ENCODE data around the gene IL1RAPL1.

The IL1RAPL1 gene

DNA sequence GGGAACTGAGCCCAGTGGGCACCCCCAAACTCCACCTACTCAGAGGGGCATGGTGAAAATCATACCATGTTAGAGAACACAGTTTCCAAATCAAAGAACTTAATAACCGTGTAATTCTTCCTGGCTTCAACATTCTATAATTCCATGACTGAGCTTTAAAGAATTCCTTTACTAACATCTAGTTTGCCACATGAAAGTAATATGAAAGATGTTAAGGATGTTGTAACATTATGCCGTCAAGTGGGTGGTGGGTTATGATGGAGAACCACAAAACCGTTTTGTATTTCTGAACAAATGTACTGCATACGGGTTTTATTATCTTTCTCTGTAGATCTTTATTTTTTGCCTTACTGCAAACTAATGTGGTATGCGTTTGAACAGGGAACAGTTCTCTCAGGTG, 1079.1 kb downstream of the IL1RAPL1 start:
- no peak for DNase-seq

DNA sequence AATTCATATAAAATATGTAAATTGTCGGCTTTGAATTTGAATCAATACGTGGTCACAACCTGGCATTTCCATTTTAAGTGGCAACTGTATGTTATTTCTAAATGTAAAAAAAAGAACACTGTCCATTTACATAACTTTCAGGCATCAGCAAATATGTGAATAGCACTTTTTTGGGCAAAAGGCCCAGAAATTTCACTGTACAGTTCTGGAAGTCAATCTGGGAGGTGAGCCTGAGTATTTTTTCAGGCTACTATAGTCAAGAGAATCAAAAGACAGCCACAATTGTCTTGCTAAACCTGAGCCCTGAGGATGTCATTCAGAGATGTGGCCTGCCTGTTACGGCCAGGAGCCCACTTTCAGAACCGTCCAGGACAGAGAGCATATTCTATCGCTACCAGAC, 1084.2 kb downstream of the IL1RAPL1 start:
- no peak for DNase-seq

DNA sequence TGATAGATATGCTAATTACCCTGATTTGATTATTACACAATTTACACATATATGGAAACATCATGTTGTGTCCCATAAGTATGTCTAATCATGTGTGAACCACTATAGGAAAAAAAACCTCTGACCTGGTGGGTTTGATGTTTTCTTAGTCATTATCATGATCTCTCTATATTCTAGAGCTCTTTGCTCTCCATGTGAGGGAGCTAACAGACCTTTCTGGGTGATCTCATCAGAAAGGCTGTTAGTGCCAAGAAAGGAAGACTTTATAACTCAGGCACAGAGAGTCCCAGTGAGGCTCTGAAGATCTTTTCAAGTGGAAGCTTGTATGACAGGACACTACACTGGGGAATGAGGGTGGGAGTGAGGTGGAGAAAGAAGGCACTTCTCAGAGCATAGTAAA, 1100.4 kb downstream of the IL1RAPL1 start:
- no peak for DNase-seq

DNA sequence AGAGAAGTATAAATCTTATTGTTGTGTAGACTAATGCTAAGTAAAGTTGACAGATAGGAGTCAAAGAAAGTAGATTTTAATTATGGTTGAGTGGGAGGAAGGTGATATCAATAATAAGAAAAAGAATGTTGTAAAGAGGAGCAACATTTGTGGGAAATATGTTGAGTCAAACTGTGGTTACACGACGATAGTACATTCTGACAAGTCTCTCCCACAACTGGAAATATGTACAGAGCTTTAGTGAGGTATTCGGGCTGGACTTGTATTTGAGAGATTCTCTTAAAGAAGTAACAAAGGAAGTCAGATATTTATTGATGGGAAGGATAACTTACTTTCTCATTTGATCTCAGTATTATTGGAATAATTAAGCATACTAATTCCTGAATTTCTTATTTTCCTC, 1102.8 kb downstream of the IL1RAPL1 start:
- DNase-seq: no peak

DNA sequence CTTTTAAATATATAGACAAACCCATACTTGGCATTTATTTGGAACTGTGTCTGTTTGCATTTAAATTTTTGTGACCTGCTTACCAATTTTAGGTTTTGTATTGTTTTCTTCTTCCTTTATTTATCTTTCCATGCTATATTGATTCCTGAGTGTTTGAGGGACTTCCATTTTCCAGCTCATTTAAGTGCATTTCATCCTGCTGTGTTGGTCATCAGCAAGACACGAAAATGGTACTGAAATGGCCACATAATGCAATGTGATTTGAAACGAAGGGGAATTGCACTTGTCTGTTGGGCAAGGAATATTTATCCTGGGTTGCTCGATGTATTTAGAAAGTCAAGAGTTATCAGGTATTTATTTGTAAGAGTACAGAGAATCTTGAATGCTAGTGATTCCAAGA, 1103.8 kb downstream of the IL1RAPL1 start:
- DNase-seq: no peak

DNA sequence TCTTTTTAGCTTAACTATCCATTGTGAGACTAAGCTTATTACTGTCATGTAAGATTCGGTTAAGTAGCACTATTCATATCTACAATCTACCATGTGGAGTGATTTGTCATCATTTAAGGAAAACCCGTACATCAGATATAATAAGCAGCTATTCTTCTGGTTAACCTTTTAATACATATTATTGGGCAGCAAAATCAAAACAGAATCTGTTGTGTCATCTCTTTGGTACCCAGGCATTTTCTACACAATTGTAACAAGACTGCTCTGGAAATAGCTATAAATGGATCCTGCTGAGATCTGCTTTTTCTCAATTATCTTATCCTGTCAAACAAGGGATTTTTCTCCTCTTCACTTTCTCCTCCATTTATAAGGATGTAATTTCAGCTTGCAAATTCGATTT, 1106.7 kb downstream of the IL1RAPL1 start:
- DNase-seq: no peak

DNA sequence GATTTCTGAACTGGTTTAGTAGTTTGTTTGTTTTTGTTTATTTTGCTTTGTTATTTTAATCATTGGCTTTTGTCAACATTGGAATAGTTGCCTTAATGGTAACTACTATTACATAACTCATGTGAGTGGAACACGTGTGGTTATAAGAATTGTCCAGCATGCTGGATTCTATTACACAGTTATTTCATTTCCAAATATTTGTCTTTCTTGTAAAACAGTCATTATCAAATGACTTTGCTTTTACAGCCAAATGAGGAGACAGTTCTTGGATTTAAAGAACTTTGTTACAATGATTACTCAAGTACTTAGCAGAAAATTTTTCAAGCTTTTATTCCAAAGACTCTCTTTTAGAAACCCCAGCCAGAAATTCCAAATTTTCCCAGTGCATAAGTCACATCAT, 1112.0 kb downstream of the IL1RAPL1 start:
- DNase-seq: no peak

DNA sequence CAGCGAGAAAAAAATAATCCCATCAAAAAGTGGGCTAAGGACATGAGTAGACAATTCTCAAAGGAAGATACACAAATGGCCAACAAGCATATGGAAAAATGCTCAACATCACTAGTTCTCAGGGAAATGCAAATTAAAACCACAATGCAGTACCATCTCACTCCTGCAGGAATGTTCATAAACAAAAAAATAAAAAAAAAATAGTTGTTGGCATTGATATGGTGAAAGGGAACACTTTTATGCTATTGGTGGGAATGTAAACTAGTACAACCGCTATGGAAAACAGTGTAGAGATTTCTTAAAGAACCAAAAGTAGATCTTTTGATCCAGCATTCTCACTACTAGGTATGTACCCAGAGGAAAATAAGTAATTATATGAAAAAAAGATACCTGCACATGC, 1119.8 kb downstream of the IL1RAPL1 start:
- DNase-seq: no peak

DNA sequence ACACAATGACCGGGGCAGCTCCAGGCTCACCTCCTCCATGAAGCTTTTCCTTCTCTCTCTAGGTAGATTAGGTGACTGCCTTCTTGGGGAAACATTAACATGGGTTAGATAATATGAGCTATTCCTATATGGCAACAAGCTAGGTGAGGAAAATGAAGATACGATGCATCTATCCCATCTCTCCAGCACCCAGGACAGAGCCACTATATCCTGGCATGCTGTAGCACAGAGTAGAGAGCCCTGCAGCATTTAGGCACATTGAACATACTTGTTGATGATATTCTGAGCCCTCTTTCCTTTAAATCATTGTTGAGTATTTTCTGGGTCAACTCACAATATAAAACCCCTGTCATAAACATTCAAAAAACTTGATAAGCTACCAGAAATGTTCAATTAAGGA, 1133.9 kb downstream of the IL1RAPL1 start:
- no peak for DNase-seq

DNA sequence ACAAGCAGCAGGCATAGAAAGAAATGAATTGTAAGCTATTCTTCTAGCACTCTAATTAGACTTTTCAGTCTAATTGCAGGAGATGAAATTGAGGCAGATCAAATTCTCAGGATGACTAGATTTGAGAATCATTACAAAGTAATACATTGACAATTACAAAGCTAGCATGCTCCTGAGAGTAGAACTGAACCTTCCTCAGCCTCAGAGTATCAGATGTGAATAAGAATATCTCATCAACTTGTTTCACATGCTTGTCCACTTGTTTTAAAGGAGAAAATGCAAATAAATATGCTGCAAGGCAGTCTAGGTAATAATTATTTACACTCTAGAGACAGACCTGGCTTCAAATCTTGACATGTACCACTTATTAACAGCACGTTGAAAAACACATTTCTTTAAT, 1137.1 kb downstream of the IL1RAPL1 start:
- no peak for DNase-seq

DNA sequence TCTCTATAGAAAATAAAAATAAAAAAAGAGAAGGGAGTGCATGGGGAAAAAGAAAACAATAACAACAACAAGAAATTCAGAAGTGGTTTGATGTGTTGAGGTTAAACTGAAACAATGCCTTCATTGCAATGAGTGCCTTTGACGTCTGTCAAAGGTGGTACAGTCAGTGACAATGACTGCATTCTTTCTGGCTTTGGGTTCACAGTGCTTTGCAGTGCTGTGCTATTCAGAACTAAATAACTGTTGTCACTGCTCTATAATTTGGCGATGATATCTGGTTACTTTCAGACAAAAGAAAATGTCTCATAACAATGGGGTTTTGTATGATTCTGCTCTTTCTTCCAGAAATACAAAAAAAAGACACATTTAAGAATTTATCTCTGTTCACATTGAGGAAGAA, 1139.6 kb downstream of the IL1RAPL1 start:
- DNase-seq: no peak

DNA sequence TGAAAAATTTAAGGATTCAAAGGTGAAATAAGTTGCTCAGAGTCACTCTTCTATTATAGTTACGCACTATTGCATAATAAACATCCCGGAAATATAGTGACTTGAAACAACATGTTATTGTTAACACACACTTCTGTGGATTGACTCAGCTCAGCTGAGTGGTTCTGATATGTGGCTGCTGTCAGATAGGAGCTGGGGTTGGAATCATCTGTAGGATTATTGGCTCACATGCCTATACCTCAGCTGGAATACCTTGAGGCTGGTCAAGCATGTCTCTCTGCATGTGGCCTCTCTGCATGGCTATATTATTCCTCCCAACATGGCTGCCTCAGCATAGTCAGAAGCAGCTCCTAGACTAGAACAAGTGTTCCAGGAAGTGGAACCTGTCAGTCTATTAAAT, 1141.4 kb downstream of the IL1RAPL1 start:
- no peak for DNase-seq

DNA sequence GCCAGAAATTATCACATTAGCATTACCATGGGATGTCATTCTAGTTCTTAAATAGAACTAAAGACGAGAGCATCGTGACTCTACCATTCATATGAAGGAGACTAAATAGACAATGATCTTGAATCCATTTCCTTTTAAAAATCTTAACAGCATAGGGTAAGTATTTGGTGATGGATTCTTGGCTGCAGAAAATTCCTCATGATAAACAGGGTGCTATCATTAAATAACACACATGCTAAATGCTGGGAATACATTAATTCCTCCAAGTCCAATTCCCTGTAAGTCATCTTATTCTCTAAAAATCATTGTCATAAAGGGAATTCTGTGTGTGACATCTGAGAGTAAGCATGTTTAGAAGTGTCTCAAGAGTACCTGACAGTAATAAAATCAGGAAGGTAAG, 1157.7 kb downstream of the IL1RAPL1 start:
- no peak for DNase-seq

DNA sequence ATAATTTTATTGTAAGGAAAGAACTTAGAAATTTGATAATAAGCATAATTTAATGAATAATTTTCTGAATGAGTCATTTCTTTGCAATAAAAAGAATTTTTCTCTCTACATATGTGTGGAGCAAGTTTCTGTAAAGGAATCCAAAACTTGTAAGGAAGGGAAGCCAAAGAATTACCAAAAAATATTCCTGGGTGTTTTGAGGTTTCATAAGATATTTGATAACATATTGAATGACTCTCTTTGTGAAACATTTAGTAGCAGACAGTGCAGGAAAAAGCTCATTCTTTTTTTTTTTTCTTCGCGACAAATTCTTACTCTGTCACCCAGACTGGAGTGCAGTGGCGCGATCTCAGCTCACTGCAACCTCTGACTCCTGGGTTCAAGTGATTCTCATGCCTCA, 1159.1 kb downstream of the IL1RAPL1 start:
- no peak for DNase-seq

DNA sequence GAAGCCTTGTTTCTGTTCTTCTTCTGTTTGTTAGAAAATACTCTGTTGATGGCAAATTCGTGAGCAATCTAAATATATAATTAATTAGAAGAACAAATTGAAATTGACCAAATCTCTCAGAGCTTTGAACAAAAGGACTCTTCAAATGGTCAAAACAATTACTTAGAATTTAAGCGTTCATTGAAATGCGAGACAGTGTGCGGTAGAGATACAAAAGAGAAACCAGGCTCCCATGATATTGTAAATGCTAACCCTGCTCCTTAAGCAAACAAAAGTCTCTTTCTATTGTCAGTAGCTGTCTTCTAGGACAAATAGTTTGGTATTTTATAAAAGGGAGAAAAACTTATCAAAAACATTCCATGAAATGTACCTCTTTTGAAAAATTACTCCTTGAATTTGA, 1174.8 kb downstream of the IL1RAPL1 start:
- DNase-seq: no peak

DNA sequence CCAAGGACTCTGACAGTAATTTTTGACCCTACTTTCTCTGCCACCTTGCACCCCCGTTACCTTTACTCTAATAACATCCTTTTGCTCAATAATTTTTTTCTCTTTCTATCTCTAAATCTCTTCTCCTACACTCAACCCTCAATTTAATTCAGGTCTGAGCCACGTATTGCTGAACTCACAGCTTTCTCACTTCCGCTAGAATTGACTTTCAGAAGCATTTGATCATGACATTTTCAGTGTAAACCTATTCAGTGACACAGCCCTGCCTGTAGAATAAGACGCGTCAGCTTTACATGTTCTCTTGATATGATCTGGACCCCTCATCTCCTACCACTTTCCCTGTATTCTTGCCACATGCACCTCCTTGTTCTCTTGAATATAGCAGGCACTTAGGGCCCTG, 1188.6 kb downstream of the IL1RAPL1 start:
- no peak for DNase-seq

DNA sequence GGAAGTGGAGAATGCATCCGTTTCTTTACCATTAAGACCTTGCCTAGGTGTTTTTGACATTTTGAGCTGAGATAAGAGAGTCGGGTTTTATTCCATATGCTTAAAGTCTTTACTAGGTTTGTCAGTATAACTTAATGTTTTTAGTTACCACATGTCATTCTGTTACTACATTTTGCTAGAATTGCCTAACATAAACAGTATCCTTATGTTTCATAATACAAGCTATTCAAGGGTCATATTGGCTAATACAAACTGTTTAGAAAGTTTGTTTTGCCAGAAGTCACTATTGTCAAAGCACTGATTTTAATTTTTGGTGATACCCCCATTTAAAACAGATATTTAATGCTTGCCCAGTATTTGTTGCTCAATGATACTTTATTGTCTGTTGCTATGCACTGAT, 1200.4 kb downstream of the IL1RAPL1 start:
- no peak for DNase-seq

DNA sequence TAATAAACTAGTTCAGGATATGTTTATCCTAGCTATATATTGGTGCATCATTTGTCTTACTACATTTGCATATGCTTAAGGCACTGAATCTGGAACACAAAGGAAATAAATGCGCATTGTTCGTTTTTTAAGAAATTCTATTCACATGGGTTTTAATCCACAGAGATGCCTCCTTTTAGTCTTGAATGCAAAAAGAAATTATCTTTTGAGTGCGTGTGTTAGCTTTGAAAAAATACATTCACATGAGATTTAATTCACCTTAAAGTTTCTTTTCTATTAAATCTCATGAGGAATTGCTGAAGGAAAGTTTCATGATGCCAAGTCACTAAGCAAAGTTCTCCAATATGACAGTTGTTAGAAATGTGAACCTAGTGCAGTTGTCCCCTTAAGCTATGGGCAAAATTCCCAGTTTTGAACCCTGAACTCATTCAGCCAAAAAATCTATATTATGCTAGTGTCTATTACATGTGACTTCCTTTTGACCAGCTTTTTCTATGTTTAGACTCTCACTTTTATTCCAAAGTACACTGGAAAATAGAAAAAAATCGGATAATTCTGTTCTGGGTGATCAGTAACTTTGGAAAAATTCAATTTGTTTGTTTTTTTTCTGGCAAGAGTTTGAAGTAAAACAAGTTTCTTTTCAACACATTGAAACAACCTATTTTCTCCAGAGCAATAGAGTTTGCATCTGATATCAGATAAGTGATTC, 1201.9 kb downstream of the IL1RAPL1 start:
- DNase-seq: no peak

DNA sequence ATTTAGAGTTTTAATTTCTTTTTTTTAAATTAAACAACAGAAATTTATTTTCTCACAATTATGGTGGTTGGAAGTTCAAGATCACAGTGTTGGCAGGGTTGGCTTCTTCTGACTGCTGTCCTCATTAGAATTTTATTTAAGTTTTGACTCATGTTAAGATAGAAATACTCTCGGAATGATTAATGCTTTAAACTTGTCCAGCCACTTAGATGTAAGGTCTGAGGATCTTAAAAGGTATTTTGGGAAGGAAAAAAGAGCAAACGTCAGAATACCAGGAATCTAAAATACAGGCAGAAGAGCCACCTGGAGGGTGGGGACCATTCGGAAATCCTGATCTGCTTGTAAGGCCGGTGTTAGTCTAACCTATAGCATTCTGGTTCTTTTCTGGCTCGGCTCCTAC, 1205.1 kb downstream of the IL1RAPL1 start:
- no peak for DNase-seq

DNA sequence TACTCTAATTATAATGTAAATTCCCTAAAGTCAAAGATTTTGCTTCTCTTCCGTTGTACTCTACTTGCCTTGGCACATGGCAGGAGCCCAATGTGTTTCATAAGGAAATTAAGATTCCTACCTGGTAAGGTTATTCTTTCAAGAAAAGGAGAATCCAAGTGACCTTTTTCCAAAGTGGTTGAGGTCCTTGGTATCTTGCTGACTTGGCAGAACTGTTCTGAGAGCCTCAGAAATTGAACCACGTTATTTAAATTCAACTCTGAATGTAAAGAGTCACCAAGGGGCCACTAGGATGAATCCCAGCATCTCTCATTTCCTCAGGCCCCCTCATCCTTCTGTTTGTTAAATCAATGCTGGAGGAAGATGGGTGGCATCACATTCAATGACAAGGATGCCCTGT, 1209.9 kb downstream of the IL1RAPL1 start:
- no peak for DNase-seq

DNA sequence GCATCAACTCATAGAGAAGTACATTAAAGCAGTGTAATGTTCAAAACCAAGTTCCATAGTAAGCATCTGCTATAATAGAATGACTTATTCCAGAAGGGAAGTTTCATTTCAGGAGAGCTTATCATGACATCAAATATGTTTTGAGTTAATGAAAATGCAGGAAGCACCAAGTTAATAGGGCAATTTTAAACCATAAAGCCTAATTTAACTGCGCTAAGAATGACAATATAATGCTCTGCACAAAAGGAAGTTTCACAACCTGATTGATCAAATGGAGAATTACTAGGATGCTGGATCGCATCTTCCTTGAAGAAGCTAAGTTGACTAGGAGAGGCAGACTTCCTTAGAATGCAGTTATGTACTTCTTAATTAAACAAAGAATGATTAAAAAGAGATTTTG, 1211.2 kb downstream of the IL1RAPL1 start:
- no peak for DNase-seq

DNA sequence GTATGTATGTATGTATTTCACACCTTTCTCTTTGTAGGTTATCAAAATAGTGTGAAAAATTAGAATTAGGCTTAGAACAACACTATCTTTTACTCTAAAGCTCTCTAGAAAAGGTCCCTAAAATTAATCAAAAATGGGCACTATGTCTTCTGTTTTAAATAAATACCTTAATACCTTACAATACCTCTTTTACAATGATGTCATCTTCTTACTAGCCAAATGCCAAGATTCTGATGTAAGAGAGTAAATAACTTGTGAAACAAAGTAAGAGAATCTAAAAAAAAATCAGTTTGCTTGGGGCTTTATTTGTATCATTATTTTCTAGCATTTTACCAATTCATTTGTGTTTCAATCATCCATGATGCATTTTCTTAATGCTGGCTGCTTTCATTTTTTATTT, 1225.9 kb downstream of the IL1RAPL1 start:
- DNase-seq: no peak

DNA sequence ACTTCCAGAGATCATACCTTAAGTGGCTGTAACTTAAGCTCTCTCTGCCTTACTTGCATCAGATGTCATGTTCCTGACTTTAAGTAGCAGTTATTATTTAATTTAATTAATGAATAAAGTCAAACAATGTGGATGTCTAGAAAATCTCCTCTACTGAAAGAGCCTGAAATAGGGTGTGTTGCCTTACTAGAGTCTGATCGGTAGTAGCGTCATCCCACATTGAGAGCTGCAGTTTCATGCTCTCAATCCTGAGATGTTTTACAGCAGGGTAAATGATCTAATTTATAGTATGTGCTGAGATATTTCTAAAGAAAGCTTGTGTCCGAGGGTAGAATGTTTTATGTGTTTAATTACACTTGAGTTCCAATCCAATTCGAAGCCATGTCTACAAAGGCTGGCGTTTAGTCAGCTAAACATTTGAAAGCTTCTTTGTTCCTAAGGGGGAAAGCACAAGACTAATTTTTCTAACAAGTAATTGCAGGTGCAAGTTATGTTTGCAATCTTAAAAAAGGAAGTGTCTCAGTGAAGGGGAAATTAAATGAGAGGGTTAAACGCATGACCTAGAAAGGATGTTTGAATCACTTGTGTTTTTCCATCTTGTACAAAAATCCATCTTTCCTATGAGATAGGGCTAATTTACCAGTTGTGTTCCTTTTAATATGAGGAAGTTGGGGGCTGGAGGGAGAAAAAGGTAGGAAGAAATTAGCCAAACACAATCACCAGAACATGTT, 1237.1 kb downstream of the IL1RAPL1 start:
- no peak for DNase-seq

DNA sequence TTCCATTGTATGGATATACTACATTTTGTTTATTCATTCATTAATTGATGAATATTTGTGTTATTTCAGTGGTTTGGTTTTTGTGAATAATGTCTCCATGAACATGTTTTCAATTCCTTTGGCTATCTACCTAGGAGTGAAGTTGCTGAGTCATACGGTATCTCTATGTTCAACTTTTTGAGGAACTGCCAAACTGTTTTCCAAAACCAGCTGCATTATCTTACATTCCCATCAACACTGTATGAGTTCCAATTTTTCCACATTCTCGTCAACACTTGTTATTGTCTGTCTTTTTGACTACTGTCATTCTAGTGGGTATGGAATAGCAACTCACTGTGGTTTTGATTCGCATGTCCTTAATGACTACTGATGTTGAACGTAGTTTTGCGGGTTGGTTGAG, 1239.5 kb downstream of the IL1RAPL1 start:
- DNase-seq: no peak

DNA sequence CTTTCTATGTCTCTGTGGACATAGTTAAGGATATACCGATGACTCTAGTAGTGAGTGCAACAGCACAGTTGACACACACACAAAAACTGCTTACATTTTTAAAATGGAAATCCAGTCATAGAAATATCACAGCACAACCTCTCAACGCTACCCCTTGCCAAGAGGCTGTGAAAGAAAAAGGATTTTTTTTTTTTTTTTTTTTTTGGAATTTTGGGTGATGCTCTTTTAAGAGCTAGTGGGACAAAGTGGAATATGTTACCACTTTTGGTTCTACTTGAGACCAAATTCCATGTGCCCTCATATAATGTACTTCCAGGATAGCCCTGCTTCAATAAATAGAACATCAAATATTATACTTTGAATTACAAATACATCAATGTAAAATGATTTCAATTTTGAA, 1247.1 kb downstream of the IL1RAPL1 start:
- DNase-seq: no peak

Measured in left hindlimb (tissue), 1 donor.